Lower leg skin (tissue), 4 donors: Measurements from ENCODE around the gene TLE4. TPM values are rescaled to one million over a fixed set of nuclear protein-coding genes. Genes with fewer than 3 reads are reported as not detected.
A peak's percentile ranks its signal among the peaks of the same experiment; 100 is the strongest.

Experiments used
- DNase-seq, 2 donors: peaks; one replicate each; pipeline ENCODE4 v3.0.0-alpha.2; 2019; ENCODE audit warnings: low spot score in 2 of 2
- H3K4me3 ChIP-seq: fragments of 200-600 bp; sonication (generic); 2 replicates; pipeline ENCODE4 v1.5.1; 2017; ENCODE audit warnings: mild to moderate bottlenecking, low read depth; ENCODE audit not compliant: poor library complexity, severe bottlenecking
- POLR2A ChIP-seq, 2 donors: fragments of 450-650 bp; IDR thresholded peaks; one replicate each; pipeline ENCODE4 v1.6.1; 2016 to 2017; ENCODE audit warnings: antibody characterized with exemption in 2 of 2, mild to moderate bottlenecking in 1 of 2, moderate library complexity in 1 of 2
- WGBS, 2 donors: methylation state at CpG; one replicate each; pipeline ENCODE4 v1.1.5; 2018; 5-methylcytosine and 5-hydroxymethylcytosine counted together
- intact Hi-C: fragments of 100-400 bp; cut with DNase I; formaldehyde crosslinking; loops from one replicate; pipeline ENCODE4 v1.15.0; 2023; ENCODE audit warnings: low total_unique reads
- total RNA-seq, 4 donors: library from RNA; depleted of rRNA; stranded (reverse); fragments of >200 nt; gene quantifications; one replicate each; pipeline ENCODE4 v1.1.0, GENCODE V29; 2016
- TF ChIP-seq, protein P1 (sequence below), 3 donors: fragments of 450-650 bp; IDR thresholded peaks; one replicate each; pipeline ENCODE4 v1.5.1; 2016; ENCODE audit warnings: antibody characterized with exemption in 3 of 3, mild to moderate bottlenecking in 3 of 3, moderate library complexity in 2 of 3

The TLE4 gene
- total RNA-seq, 4 donors from 2014 or later, result 46.8 to 97.9 (median 54.1) TPM

DNA sequence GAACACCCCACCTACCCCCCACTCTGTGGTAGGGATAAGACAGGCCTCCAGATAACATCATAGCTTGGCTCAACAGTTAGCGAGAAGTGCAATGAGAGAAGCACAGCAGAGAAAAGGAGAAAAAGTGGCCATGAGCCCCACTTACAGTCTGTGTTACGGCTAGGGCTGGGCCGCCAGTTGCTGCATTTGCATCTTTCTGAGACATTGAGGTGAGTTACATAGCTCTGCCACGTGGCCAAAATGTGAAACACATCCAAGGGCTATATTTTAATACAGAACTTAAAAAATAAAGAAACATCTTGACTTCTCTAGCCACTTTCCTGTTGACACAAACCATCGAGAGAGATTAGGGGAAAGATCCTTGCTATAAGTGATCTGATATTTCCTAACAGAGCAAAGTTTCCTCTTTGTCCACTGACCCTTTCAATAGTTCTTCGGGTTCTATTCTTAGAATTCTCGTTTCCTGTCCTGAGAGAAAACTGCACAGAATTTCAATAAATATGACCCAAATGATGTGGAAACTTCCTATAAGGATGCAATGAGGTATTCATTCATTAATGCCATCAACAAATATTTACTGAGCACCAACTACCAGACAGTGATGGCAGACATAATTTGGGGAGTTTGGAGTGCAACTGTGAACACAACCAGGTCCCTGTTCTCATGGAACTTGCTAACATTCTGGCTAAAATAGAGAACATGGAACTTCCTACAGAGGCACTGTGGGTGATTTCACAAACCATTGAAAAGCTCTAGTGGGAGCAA is 3.2 kb upstream of the TLE4 start:
- intact Hi-C loops, result no loop called here
- WGBS, 2 donors, result 79 to 84% methylated on average over 7 of the region's 7 CpGs
- no peak for DNase-seq
- TF ChIP-seq, protein P1, sequence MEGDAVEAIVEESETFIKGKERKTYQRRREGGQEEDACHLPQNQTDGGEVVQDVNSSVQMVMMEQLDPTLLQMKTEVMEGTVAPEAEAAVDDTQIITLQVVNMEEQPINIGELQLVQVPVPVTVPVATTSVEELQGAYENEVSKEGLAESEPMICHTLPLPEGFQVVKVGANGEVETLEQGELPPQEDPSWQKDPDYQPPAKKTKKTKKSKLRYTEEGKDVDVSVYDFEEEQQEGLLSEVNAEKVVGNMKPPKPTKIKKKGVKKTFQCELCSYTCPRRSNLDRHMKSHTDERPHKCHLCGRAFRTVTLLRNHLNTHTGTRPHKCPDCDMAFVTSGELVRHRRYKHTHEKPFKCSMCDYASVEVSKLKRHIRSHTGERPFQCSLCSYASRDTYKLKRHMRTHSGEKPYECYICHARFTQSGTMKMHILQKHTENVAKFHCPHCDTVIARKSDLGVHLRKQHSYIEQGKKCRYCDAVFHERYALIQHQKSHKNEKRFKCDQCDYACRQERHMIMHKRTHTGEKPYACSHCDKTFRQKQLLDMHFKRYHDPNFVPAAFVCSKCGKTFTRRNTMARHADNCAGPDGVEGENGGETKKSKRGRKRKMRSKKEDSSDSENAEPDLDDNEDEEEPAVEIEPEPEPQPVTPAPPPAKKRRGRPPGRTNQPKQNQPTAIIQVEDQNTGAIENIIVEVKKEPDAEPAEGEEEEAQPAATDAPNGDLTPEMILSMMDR (IDR thresholded peaks at IDR 0.05), result no peak
- no peak for TF ChIP-seq POLR2A (IDR thresholded peaks at IDR 0.05)
- H3K4me3 ChIP-seq, result no peak overlapping the region

DNA sequence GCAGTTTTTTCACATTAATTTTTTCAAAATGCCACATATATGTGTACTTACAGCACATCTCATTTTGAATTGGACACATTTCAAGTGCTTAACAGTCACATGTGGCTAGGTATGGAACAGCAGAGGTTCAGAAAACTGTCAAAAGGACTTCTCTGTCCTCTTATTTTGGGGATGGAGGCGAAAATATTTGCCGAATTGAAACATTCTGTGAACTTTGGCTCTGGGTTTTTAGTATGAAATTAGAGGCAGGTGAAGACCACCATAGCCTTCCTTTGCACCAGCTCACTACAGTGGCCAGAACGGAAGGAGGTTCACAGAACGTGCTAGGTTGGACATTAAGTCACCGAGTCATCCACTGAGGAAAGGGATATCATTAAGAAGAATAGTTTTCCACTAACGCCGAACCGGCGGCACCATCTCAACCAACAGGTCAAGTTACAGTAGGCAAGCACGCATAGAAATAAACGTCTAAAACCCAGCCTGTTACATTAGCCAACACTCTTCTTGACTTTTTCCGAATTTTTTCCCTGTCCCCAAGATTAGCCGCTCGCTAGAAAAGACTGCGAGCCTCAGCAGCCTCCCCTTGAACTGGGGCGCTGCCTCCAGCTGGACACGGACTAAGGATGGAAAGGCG is 1.8 kb upstream of the TLE4 start:
- 32 to 39% methylated on average over 18 of the region's 18 CpGs for WGBS, 2 donors
- intact Hi-C loops, result no loop called here
- H3K4me3 ChIP-seq, result no peak overlapping the region
- DNase-seq, result no peak
- TF ChIP-seq, protein P1 (IDR thresholded peaks at IDR 0.05), result no peak
- no peak for TF ChIP-seq POLR2A (IDR thresholded peaks at IDR 0.05)

DNA sequence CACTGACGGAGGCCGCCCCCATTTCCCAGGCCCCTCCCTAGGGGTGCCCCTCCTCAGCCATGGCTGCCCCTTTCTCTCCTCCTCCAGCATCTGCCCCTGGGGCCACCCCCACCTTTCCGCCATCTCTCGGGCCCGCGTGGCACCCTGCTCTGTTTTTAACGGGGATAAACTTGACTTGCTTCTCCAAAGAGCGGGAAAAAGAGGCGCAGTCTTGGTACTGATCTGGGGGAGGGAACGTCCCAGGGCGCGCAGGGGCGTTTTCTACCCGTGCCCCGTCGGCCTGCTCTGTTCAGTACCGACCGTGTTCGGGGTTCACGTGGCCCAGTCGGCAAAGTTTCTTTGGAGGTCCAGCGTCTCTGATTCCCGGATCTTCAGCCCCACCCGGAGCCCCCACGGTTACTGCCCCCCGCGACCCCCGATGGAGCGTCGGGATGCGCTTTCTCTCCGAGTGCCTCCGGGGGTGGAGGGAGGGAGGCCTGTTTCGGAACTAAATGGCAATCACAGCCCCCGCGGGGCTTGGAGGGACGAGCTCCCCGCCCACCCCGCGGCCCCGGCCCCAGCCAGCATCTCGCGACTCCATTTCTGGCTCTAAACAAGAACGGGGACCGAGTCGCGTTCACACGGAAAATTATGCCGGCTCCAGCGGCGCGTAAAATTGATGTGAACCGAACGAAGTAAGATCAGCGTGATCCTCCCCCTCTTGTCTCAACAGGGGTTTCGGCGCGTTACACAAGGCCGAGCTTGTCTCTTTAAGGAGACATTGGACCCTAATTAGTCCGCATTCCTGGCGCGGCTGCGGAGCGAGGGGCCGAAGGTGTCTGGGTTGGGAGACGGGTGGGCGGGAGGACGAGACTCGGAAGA is 1.1 kb upstream of the TLE4 start:
- DNase-seq, result peak; percentile 28 to 89
- TF ChIP-seq, protein P1 (IDR thresholded peaks at IDR 0.05), result no peak
- no peak for TF ChIP-seq POLR2A (IDR thresholded peaks at IDR 0.05)
- H3K4me3 ChIP-seq, result peak overlapping the region; percentile 50
- WGBS, 2 donors, result 0 to 1% methylated on average over 51 to 53 of the region's 69 CpGs
- intact Hi-C loops, result no loop called here

DNA sequence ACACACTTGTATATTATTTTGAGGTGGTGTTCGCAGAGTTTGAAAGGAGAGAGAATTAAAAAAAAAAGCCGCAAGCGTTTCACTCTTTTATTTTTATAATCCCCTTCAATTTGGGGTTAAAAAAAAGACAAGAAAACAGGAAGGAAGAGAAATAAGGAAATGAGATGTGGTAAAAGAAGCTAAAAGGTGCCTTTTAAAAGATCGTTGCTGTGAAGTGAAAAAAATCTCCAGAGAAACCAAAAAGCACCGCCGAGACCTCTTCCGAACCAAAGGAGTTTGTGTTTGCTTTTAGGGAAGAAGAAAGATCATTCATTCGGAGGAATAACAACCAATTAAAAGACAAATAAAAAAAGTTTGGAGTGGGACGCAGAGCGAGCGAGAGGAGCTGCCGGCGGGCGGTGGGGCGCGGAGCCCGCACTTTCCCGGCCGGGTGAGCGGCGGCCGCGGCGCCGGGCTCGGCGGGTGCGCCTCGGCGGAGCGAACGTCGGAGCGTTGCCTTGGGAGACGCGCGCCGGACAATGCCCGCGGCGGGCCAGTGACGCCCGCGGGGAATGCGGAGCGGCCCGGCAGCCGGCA is 355 bp downstream of the TLE4 start:
- intact Hi-C loops, result no loop called here
- TF ChIP-seq, protein P1 (IDR thresholded peaks at IDR 0.05), result no peak
- no peak for TF ChIP-seq POLR2A (IDR thresholded peaks at IDR 0.05)
- peak in 1 of 2 donors; percentile 87 for DNase-seq
- 1% methylated on average over 11 to 38 of the region's 48 CpGs for WGBS, 2 donors
- H3K4me3 ChIP-seq, result peak overlapping the region; percentile 83

DNA sequence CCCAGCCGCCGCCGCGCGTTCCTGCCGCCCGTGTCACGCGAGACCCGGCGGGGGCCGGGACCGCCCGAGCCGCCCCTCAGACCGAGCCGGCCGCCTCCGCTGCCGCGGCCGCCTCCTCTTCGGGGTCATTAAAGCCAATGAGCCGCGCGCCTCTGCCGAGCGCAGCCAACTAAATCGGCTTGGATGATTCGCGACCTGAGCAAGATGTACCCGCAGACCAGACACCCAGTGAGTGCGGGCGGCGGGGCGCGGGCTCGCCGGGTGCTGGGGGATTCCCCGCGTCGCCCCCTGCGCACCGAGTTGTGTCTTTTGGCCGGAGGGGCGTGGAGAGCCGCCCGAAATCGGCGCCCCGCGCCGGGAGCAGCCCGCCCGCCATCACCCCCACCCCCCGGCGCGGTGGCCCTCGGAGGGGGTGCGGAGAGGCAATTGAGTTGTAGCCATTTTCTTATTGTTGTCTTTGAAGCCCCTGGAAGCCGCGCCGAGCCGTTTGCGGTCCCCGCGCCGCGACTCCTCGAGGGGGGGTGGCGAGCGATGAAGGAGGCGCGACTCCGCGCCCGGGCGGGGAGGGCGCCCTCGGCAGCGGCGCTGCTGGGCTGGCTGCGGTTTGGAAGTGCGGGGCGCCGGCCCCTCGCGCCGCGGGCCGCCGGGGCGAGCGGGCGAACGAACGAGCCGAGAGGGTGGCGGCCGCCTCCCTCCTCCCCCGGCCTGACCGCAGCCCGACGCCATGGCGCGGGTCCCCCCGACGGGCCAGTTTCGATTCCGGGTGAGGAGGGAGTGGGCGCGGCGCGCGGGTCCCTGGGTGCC is 1.0 kb downstream of the TLE4 start:
- TF ChIP-seq POLR2A (IDR thresholded peaks at IDR 0.05), result no peak
- TF ChIP-seq, protein P1 (IDR thresholded peaks at IDR 0.05), result no peak
- peak overlapping the region; percentile 83 for H3K4me3 ChIP-seq
- intact Hi-C loops, result no loop called here
- peak; percentile 31 to 90 for DNase-seq
- 1% methylated on average over 43 to 55 of the region's 115 CpGs for WGBS, 2 donors
